CD4-positive, alpha-beta T cell treated with Interleukin-1 beta for 1 hour (primary cell): Measurements from ENCODE around the gene PWP2.
"Not testable (repeated sequence)": the region's sequence is repeated elsewhere in the genome, so short reads cannot be mapped to it uniquely, and the experiment has no call there.

Source experiments
- DNase-seq, 2 donors: peaks; one replicate each; pipeline ENCODE4 v3.0.0-alpha.2; 2020 to 2022

PWP2 gene

DNA sequence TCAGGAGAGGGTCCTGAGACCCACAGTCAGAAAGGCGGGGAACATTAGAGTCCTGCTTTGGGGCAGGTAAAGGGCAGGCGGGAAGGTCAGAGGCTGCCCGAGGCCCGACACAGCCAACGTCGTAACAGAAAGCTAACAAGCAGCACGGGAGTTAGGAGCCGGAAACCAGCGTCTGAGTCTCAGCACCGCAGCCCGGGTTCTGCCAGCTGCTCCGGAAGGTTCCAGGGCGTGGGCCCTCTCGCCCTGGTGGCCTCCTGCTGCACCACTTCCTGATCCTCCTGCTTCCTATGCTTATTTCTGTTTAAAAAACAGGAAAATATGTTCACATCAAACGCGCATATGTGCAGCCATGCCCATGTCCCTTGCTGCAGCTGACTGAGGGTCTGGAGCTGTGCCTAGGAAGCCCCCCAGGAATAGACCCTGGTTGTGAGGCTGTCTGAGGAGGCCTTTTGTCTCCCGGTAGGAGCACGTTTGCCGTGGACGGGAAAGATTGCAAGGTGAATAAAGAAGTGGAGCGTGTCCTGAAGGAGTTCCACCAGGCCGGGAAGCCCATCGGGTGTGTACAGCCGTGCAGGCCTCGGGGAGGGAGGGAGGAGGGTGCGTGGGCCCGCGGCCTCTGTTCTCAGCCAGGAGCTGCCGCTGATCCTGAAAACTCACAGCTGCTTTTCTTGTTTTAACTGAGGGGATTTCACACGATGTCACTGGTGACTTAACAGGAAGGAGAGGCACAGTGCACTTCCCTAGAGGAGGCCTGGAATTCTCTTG is 32.8 kb downstream of the PWP2 start:
- not testable (repeated sequence) for DNase-seq

DNA sequence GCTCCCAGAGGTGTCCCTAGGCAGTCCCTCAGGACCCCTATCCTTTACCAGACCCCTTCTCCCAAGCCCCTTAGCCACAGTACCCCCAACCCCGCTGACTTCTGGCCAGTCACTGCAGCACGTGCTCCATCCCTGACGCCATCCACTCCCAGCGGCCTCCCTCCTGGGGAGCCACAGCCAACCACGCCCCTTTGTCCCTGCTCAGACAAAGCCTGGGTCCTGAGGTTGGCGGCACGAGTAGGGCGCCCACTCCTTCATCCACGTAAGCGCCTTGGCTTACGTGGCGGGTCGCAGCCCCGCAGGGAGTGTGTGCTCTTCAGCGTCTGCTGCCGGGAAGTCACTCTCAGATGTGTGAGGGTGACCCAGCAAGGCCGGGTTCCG is 33.3 kb downstream of the PWP2 start:
- DNase-seq = not testable (repeated sequence)

GRCh38 chr21:44142470-44142869 is 35.3 kb downstream of the PWP2 start:
- not testable (repeated sequence) for DNase-seq

DNA sequence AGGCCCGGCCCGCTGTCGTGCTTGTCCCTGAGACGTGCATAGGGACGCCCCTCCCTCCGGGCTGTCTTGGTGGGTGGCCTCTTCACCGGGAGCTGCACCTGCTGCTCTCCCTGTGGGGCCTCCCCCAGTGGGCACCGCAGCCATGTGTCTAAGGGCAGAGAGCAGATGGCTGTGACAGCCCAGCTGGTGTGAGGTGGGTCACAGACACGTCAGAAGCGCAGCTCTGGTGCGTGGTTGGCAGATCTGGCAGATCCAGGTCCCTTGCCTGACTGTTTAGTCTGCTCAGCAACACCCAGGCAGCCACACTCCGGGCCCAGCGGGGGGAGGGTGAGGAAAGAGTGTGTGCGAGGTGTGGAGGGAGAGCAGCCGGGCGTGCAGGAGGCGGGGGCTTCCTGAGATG is 36.2 kb downstream of the PWP2 start:
- DNase-seq = peak; percentile 48 to 74

DNA sequence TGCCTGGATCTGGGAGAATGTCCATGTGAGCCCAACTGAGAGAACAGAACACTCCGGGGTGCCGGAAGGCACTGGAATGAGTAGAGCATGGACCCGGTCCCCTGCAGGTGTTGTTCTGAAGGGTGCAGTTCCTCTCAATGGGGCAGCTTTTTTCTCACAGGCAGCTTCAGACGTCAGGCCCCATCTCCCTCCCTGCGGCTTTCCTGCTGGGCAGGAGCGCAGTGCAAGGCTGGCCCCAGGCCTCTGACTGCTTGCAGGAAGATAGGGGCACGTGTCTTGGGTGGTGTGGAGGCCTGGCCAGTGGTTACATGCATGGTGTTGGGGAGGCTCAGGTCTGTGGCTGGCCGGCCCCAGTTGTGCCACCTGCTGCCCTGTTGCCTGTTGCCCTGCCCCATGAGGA is 36.8 kb downstream of the PWP2 start:
- peak in 1 of 2 donors; percentile 16 for DNase-seq

DNA sequence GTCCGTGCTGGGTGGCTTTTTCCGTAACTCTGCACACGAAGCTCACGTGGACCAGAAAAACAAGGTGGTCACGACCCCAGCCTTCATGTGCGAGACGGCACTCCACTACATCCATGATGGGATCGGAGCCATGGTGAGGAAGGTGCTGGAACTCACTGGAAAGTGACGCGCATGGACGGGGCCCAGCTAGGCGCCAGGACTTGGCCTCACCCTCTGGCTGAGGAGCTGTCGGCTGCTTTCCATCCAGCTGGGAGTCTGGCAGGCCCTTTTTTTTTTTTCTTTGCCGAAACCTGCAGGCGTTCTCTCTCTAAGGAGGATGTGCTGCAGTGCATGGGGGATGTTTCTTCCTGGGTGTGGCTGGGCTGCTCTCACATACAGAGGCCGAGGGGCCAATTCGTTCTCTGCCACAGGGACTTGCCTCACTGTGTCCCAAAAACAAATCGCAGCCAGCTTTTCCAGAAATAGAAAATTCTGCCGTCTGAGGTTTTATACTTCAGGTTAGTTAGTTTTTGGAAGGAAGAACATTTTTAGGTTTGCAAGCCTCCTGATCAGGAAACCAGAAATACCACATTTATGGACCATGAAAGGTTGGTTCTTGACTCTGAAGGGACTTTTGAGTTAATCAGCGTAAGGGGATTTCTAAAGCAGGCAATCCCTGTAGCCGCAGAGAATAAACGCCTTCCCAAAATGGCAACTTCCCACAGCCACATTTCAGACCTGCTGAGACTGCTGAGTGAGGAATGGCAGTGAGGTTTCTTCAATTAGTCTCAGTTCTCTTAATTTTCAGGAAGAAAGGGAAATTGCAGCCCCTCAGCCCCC is 37.8 kb downstream of the PWP2 start:
- DNase-seq = not testable (repeated sequence)

DNA sequence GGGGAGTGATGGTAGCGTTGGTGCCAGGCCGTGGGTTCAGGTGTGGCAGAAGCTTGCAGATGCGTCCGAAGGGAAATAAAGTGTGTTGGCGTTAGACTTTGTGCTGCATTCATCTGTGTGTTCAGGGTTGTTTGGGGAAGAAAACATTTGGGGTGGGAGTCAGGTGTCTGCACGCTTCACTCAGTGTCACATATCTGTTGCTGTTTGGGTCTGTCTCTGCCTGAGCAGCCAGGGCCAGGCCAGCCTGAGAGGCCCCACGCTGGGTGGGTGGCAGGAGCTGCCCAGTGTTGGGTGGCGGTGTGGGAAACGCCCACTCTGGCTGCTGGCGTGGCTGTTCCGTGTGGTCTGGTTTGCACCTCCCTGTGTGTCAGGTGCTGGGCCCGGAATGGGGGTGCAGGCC is 38.4 kb downstream of the PWP2 start:
- peak in 1 of 2 donors; percentile 7 for DNase-seq

- DNase-seq = not testable (repeated sequence)
These were observed 39.9 kb downstream of the PWP2 start for GRCh38 chr21:44147108-44147507.

- not testable (repeated sequence) for DNase-seq
These were observed 43.1 kb downstream of the PWP2 start for GRCh38 chr21:44150255-44150654.

DNA sequence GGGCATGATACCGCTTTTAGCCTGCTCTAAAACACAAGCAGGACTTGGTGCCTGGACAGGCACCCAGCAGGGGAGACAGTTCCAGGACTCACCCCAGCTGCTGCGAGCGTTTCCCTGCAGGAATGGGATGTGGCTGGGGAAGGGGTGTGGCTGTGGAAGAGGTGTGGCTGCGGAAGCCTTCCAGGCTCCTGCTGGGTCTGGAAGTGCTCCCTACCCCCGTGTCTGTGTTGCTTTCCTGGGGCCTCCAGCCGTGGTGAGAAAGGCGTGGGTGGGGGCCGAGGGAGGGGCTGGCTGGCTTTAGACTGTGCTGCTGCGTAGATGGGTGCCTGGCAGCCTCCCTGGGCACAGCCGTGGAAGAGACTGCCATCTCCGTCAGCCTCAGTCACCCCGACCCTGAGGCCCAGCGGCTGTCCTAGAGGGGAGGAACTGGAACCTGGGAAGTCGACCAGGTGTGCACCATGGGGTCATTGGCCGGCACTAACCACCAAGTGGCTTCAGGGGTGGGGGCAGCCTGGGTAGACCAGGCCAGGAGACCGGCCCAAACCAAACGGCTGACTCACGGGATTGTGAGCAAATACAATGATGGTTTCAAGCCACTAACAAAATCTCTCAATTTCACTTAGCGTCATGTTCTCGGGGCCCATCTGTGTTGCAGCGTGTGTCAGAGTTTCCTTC is 46.2 kb downstream of the PWP2 start:
- DNase-seq = not testable (repeated sequence)

DNA sequence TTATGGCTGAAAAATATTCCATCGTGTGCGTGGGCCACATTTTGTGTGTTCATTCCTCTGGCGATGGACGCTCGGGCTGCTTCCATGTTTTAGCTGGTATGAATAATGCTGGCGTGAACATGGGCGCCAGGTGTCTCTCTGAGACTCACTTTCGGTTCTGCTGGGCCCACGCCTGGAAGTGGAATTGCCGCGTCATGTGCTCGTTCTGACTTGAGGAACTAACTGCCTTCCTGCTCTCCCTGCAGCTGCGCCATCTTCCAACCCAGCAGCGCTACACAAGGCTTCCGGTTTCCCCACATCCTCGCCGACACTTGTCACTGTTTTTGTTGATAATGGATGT is 46.7 kb downstream of the PWP2 start:
- peak; percentile 31 to 32 for DNase-seq

DNA sequence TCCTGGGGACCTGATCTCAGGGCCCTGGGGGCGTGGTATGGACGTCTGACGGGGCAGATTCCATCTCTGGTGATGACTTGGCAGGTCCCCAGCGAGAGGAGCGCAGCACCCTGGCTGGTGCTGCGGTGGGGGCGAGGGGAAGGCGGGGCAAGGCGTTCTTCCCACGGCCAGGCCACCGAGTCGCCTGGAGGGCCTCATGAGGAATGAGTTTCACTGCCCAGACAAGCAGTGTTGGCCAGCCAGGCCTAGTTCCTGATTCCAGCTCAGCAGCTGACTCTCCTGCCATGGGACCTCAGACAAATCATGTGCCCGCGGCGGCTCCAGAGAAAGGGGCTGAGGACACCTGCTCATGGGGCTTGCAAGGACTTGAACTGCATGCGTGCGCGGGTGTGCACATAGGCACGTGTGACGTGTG is 47.6 kb downstream of the PWP2 start:
- not testable (repeated sequence) for DNase-seq

DNA sequence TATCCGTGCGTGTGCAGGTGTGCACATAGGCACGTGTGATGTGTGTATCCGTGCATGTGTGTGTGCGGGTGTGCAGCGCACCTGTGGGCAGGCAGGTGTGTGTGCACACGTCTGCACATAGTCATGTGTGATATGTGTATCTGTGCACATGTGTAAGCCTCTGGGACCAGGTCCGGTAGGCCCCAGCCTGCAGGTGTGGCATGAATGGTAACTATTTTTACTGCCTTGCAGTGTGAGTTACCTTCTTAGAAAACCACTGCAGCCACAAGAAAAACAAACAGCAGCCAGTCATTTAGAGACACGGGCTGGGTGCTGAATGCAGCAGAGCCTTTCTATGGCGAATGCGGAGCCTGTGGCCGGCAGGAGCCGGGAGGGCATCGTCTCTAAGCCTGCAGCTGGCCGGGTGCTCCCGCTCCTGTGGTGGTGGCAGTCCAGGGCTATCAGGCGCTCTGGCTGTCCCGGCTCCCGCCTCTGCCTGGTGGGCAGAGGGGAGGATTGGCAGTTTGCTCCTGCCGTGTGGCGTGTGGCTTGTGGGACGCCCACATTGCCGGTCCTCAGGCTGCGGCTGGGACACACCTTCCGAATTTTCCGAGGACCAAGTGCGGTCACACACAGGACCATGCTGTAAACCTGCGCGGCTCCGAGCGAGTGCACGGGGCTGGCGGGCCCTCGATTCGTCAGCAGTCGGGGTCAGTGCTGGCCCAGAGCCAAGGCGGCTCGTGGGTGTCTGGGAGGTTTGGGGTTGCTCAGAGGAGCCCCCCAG is 48.2 kb downstream of the PWP2 start:
- not testable (repeated sequence) for DNase-seq

DNA sequence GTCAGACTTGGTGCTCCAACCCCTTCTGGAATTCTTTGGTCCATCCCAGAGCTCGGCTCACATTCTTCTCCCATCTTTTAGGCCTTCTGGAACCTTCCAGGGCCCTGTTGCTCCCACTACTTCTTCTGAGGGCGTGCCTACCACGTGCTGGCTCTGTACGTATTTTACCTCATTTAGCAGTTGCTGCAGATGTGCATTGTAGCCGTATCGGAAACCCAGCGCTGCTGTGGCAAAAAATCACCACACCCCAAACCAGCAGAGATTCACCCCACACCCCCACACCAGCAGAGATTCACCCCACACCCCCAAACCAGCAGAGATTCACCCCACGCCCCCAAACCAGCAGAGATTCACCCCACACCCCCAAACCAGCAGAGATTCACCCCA is 48.8 kb downstream of the PWP2 start:
- DNase-seq = not testable (repeated sequence)

DNA sequence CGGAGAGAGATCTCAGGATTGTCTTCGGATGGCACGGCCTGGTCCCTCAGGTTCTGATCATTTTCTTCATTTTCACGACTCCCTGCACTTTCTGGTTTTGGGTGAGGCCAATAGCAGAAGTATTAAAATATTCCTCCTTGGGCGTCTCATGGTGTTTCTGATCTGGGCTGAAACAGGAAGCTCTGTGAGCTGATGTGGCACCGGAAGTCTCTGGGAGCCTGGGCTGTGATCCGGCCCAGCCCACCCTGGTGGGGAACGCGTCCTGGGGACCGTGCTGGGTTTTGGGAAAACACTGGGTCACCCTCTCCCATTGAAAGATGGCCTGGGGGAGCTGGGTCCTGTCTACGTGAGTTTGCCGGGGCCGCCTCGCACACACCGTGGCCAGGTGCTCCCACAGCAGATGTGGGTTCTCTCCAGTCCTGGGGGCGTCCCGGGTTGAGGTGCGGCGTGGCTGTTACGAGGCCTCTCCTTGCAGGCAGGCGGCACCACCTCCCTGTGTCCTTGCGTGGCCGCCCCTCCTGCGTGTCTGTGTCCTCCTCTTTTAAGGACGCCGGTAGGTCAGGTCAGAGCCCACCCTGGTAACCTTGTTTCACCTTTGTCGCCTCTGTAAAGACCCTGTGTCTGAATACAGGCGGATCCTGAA is 50.4 kb downstream of the PWP2 start:
- DNase-seq = peak in 1 of 2 donors; percentile 27

GRCh38 chr21:44158082-44158468 is 50.9 kb downstream of the PWP2 start:
- DNase-seq = not testable (repeated sequence)

GRCh38 chr21:44159349-44160297 is 52.4 kb downstream of the PWP2 start:
- not testable (repeated sequence) for DNase-seq

DNA sequence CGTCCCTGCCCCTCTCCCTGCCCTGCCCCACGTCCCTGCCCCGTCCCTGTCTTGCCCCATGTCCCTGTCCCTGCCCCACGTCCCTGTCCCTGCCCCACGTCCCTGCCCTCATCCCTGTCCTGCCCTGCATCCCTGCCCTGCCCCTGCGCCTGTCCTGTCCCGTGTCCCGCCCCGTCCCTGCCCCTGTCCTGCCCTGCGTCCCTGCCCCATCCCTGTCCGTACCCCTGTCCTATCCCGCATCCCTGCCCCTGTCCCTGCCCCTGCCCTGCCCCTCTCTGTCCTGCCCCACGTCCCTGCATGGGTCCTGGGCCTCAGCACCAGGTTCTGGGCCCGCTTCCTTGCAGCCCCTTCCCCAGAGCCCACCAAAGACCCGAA is 53.1 kb downstream of the PWP2 start:
- DNase-seq = not testable (repeated sequence)

GRCh38 chr21:44160821-44161220 is 53.6 kb downstream of the PWP2 start:
- not testable (repeated sequence) for DNase-seq

- DNase-seq = not testable (repeated sequence)
These were observed 56.0 kb downstream of the PWP2 start for GRCh38 chr21:44163167-44163653.

DNA sequence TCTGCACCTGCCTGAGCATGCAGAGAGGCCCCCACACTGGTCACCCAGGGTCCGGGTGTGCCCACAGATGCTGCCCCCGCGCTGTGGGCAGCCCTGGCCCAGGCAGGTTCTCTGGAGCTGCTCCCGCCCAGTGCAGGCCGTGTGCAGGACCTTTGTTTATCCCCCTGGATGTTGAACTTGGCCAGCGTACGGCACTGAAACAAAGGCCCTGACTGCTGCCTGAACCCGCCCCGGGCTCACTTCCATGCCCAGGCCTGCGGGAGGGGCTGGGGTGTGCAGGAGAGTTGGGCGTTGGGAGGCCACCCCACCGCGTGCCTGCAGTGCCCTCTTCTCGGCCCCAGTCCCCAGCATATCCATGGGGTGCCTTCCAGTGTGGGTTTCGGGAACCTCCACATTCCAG is 58.7 kb downstream of the PWP2 start:
- not testable (repeated sequence) for DNase-seq
